SK-N-SH (cell line): ENCODE results near the gene TCFL5. TPM values are rescaled to one million over a fixed set of nuclear protein-coding genes. Genes with fewer than 3 reads are reported as not detected.

Source experiments
- CTCF ChIA-PET: fragments of 300-600, 350-600 bp; formaldehyde crosslinking; extraction: SDS; loops from one replicate; lab custom pipeline; 2021; lab: Yijun Ruan, JAX
- POLR2A ChIA-PET: fragments of 350-600 bp; sonication (Branson Sonifier 250); formaldehyde crosslinking; extraction: SDS; loops from one replicate; lab custom pipeline; 2020; ENCODE audit warnings: antibody characterized with exemption, inconsistent platforms; lab: Yijun Ruan, JAX
- DNase-seq: peaks from one replicate; pipeline ENCODE4 v3.0.0; 2012
- H2AFZ ChIP-seq: fragments of 200-600 bp; sonication (generic); 2 replicates; pipeline ENCODE4 v1.8.1; 2016; ENCODE audit warnings: antibody characterized with exemption, mild to moderate bottlenecking, low read depth
- H3F3A ChIP-seq: fragments of 200-600 bp; sonication (generic); replicated peaks from 2 replicates; pipeline ENCODE3; 2016; ENCODE audit warnings: antibody characterized with exemption, mild to moderate bottlenecking; ENCODE audit not compliant: insufficient read depth
- H3K27ac ChIP-seq, 2 experiments: fragments of 200-500 bp in 1 of 2; fragments of 200-600 bp in 1 of 2; sonication (Bioruptor generic) in 1 of 2; sonication (generic), shearing (Covaris generic) in 1 of 2; 2 replicates each; pipeline versions ENCODE4 v1.5.1 to v1.6.1; 2014 to 2016; ENCODE audit warnings: low read depth in 2 of 2, inconsistent platforms in 1 of 2, low read length in 1 of 2, mild to moderate bottlenecking in 1 of 2, mixed read lengths in 1 of 2
- H3K27me3 ChIP-seq: fragments of 200-600 bp; sonication (generic), shearing (Covaris generic); 2 replicates; pipeline ENCODE4 v1.6.1; 2016; ENCODE audit warnings: mixed run types; ENCODE audit not compliant: insufficient read depth
- H3K36me3 ChIP-seq, 2 experiments: fragments of 200-500 bp in 1 of 2; fragments of 200-600 bp in 1 of 2; sonication (Bioruptor generic) in 1 of 2; sonication (generic) in 1 of 2; replicated peaks in 1 of 2; 2 replicates each; pipeline versions ENCODE3 to v1.5.1; 2014 to 2016; ENCODE audit warnings: low read length in 1 of 2, mild to moderate bottlenecking in 1 of 2; ENCODE audit not compliant: insufficient read depth in 2 of 2, control insufficient read depth in 1 of 2
- H3K4me1 ChIP-seq, 2 experiments: fragments of 200-500 bp in 1 of 2; fragments of 200-600 bp in 1 of 2; sonication (Bioruptor generic) in 1 of 2; sonication (generic), shearing (Covaris generic) in 1 of 2; 2 replicates each; pipeline versions ENCODE4 v1.5.1 to v1.6.1; 2014 to 2016; ENCODE audit warnings: low read depth in 1 of 2, low read length in 1 of 2, mixed run types in 1 of 2; ENCODE audit not compliant: insufficient read depth in 2 of 2, control insufficient read depth in 1 of 2
- H3K4me2 ChIP-seq: fragments of 200-600 bp; sonication (generic), shearing (Covaris generic); 2 replicates; pipeline ENCODE4 v1.6.1; 2017; ENCODE audit warnings: mixed run types
- H3K4me3 ChIP-seq, 2 experiments: fragments of 200-500 bp in 1 of 2; fragments of 200-600 bp in 1 of 2; sonication (Bioruptor generic) in 1 of 2; sonication (generic), shearing (Covaris generic) in 1 of 2; 2 replicates each; pipeline versions ENCODE4 v1.5.1 to v1.8.1; 2014 to 2016; ENCODE audit warnings: low read depth in 2 of 2, inconsistent platforms in 1 of 2, low read length in 1 of 2, mild to moderate bottlenecking in 1 of 2, mixed read lengths in 1 of 2, moderate library complexity in 1 of 2
- H3K79me2 ChIP-seq: fragments of 200-600 bp; sonication (generic); 2 replicates; pipeline ENCODE4 v1.8.1; 2017; ENCODE audit warnings: mild to moderate bottlenecking; ENCODE audit not compliant: insufficient read depth
- H3K9ac ChIP-seq: fragments of 200-600 bp; sonication (generic); 2 replicates; pipeline ENCODE4 v1.6.1; 2017; ENCODE audit warnings: mixed run types
- H3K9me2 ChIP-seq: fragments of 200-600 bp; sonication (generic); 2 replicates; pipeline ENCODE4 v1.6.1; 2017; ENCODE audit warnings: mixed run types
- H3K9me3 ChIP-seq: fragments of 200-600 bp; sonication (generic); 2 replicates; pipeline ENCODE4 v1.6.1; 2017; ENCODE audit warnings: mixed run types, mild to moderate bottlenecking, moderate library complexity
- H4K20me1 ChIP-seq: fragments of 200-600 bp; sonication (generic); 2 replicates; pipeline ENCODE4 v1.6.1; 2017; ENCODE audit warnings: mild to moderate bottlenecking, mixed run types; ENCODE audit not compliant: insufficient read depth
- CHD2 ChIP-seq: fragments of 150-350 bp; IDR thresholded peaks from 2 replicates; pipeline ENCODE4 v1.6.1; 2018; ENCODE audit warnings: low read length; ENCODE audit not compliant: partially characterized antibody
- ELF1 ChIP-seq: IDR thresholded peaks from 2 replicates; pipeline ENCODE4 v1.4.0; 2012
- EP300 ChIP-seq, 2 experiments: IDR thresholded peaks; 2 replicates each; pipeline versions ENCODE4 v1.4.0 to v1.6.1; 2012; ENCODE audit warnings: borderline replicate concordance in 1 of 2, low read depth in 1 of 2, low read length in 1 of 2
- NRF1 ChIP-seq: IDR thresholded peaks from 2 replicates; pipeline ENCODE4 v1.6.1; 2012; ENCODE audit warnings: low read depth, mild to moderate bottlenecking, low read length
- RCOR1 ChIP-seq: fragments of 150-350 bp; IDR thresholded peaks from 2 replicates; pipeline ENCODE4 v1.6.1; 2017; ENCODE audit warnings: antibody characterized with exemption, low read length
- RFX5 ChIP-seq: IDR thresholded peaks from 2 replicates; pipeline ENCODE4 v1.6.1; 2012; ENCODE audit warnings: mild to moderate bottlenecking, improper control_type of control experiment, low read length
- SMC3 ChIP-seq: IDR thresholded peaks from 2 replicates; pipeline ENCODE4 v1.6.1; 2012; ENCODE audit warnings: low read depth, low read length, improper control_type of control experiment
- TAF1 ChIP-seq: IDR thresholded peaks from 2 replicates; pipeline ENCODE4 v1.6.1; 2012; ENCODE audit warnings: low read depth, mild to moderate bottlenecking, low read length, moderate library complexity, borderline replicate concordance
- WGBS: methylation state at CpG from one replicate; pipeline ENCODE4 v1.1.6; 2017; ENCODE audit warnings: low lambda C conversion rate; 5-methylcytosine and 5-hydroxymethylcytosine counted together
- polyA plus RNA-seq, 3 experiments: library from polyadenylated mRNA; depleted of rRNA; stranded (reverse); fragments of >200 nt; gene quantifications; 2 replicates each; pipeline ENCODE4 v1.2.3, GENCODE V29; 2012

The TCFL5 gene
- polyA plus RNA-seq, 1 of the 3 experiments (the other 2 are of a cell fraction) = 10.1 TPM

GRCh38 chr20:62839816-62840215 lies 21.8 kb downstream of the TCFL5 start:
- Histone ChIP-seq H3K4me3 (no peak overlapping the region), H4K20me1 (no peaks in the 10 kb centered on the region), H3K9me3 (no peaks in the 10 kb centered on the region), H3K9ac (no peak overlapping the region), H3K27me3 (no peaks in the 10 kb centered on the region), H3F3A (no peaks in the 10 kb centered on the region), H2AFZ (no peak overlapping the region), H3K79me2 (no peaks in the 10 kb centered on the region), H3K36me3 (peaks cover 2 to 12% of the 10 kb centered on the region in 2 experiments), H3K9me2 (no peaks in the 10 kb centered on the region), H3K27ac (no peak overlapping the region), H3K4me1 (peaks cover 0 to 8% of the 10 kb centered on the region in 2 experiments; a peak in 1 of 4 replicates), H3K4me2 (no peak overlapping the region)
- DNase-seq = no peak
- ChIA-PET CTCF (no interaction called here), POLR2A (no interaction called here)
- TF ChIP-seq TAF1 = no peak
- 82% methylated on average over 6 of the region's 11 CpGs for WGBS

- Histone ChIP-seq H3K4me1 (peaks cover 0 to 8% of the 10 kb centered on the region in 2 experiments; a peak in 1 of 4 replicates), H2AFZ (no peak overlapping the region), H3K9me2 (no peaks in the 10 kb centered on the region), H3F3A (no peaks in the 10 kb centered on the region), H3K9me3 (no peaks in the 10 kb centered on the region), H3K36me3 (peaks cover 2 to 6% of the 10 kb centered on the region in 2 experiments), H4K20me1 (no peaks in the 10 kb centered on the region), H3K9ac (no peak overlapping the region), H3K27ac (no peak overlapping the region), H3K4me2 (no peak overlapping the region), H3K4me3 (no peak overlapping the region), H3K27me3 (no peaks in the 10 kb centered on the region), H3K79me2 (no peaks in the 10 kb centered on the region)
- ChIA-PET CTCF (interaction anchor here (0.6 to 1.4 kb wide), 3 partner anchors 16 to 339 kb away, joined by 3 to 4 read pairs (median 3); no protein-coding TSS in a partner anchor), POLR2A (no interaction called here)
- DNase-seq = no peak
- TF ChIP-seq RFX5 = no peak
- 95% methylated on average over 8 of the region's 8 CpGs for WGBS
Observed at GRCh38 chr20:62839261-62839660, 22.4 kb downstream of the TCFL5 start.

- TF ChIP-seq SMC3 (no peak), ELF1 (no peak), EP300 (IDR thresholded peaks at IDR 0.05; ENCODE audit: borderline replicate concordance in 1 of 2, low read depth in 1 of 2, low read length in 1 of 2) (0 out of 4 replicates have a peak, but pooled peaks of 1 of the 2 experiments have one; percentile 18), RCOR1 (peak; percentile 42; the same call in 1 of the 2 replicates), NRF1 (no peak), CHD2 (peak; percentile 43)
- H3K9me3 ChIP-seq = no peaks in the 10 kb centered on the region
- peaks cover 2 to 4% of the 10 kb centered on the region in 2 experiments for H3K36me3 ChIP-seq
- no peak overlapping the region for H3K4me2 ChIP-seq
- peak overlapping the region in 1 of 2 experiments; percentile 35; a peak in 1 of 4 replicates for H3K27ac ChIP-seq
- H3K27me3 ChIP-seq = no peaks in the 10 kb centered on the region
- H3F3A ChIP-seq = no peaks in the 10 kb centered on the region
- no peak overlapping the region for H2AFZ ChIP-seq
- ChIA-PET POLR2A (no interaction called here), CTCF (interaction anchor here (0.6 to 3.1 kb wide), 5 partner anchors 9 to 338 kb away, joined by 3 to 10 read pairs (median 3); no protein-coding TSS in a partner anchor)
- peaks cover 0 to 8% of the 10 kb centered on the region in 2 experiments; a peak in 1 of 4 replicates for H3K4me1 ChIP-seq
- no peak overlapping the region for H3K4me3 ChIP-seq
- H3K9me2 ChIP-seq = no peaks in the 10 kb centered on the region
- no peaks in the 10 kb centered on the region for H3K79me2 ChIP-seq
- H3K9ac ChIP-seq = no peak overlapping the region
- WGBS = 68% methylated on average over 27 of the region's 27 CpGs
- H4K20me1 ChIP-seq = no peaks in the 10 kb centered on the region
- DNase-seq = peak; percentile 92
Observed at GRCh38 chr20:62838128-62838891, 23.3 kb downstream of the TCFL5 start.
